ENCODE results near the gene TUFT1.
"Not testable (repeated sequence)": the region's sequence is repeated elsewhere in the genome, so short reads cannot be mapped to it uniquely, and the experiment has no call there.

The TUFT1 gene

DNA sequence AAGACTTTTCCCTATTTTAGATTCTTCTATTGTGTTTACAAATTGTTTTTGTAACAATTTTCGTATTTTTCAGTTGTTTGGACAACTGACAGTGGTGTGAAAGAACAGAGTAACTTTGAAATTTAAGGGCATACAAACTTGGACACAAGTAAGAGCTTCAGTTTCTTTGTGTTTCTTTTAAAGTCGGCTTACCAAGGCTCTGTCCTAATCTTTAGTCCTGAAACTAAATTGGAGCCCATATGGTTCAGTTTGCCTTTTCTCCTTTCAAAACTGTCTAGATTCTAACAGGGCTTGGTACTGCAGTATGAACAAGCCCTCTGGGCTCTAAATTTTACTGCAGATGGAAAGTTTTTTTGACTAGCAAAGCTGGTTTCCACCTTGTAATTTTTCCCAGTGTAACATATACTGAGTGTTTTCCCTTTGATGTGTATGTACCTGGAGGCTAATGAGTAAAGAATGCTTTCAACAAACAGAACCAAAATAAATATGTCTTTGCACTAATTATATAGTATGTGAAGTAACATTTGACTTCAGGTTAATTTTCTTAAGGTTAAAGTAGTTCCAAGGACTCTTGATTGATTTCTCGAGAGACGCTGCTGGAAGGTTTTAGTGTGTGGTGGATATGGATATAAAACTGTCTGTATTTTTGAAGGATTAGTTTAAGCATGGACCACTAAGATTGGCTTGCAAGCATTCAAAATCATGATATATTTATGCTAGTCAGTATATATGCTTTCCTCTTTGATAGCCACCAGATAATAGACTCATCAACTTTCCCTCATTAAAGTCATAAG lies 75.8 kb downstream of the TUFT1 start:
- no peak for DNase-seq (ENCODE audit: low read depth in 2 of 2, low spot score in 1 of 2)

DNA sequence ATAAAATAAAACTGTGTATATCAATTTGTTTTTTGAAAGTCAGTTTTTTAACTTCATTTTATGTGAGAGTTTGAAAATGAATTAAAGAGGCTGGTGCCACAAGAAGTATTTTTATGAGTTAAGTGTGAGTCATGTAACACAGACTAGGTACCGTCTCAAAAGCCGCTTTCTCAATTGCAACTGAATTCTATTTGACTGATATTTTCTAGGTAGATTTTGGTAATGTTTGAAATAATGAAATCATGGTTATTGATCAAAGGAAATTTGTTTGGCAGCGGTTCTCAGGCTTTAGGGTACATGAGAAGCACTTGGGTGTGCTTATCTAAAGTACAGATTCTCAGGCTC lies 76.4 kb downstream of the TUFT1 start:
- DNase-seq (ENCODE audit: low read depth in 2 of 2, low spot score in 1 of 2) = no peak

DNA sequence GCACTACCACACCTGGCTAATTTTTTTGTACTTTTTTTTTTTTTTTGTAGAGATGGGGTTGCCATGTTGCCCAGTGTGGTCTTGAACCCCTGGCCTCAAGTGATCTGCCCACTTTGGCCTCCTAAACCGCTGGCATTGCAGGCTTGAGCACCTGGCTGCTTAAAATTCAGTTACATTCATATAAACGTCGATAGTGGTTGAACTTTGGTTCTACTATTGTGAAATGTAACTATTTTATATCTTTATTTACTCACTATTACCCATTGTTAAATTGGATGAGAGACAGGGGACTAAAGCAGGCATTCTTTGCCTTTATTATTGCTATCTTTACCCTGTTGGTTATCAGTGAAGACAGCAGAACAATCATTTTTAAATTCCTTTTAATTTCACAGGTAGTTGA lies 77.9 kb downstream of the TUFT1 start:
- no peak for DNase-seq (ENCODE audit: low read depth in 2 of 2, low spot score in 1 of 2)

DNA sequence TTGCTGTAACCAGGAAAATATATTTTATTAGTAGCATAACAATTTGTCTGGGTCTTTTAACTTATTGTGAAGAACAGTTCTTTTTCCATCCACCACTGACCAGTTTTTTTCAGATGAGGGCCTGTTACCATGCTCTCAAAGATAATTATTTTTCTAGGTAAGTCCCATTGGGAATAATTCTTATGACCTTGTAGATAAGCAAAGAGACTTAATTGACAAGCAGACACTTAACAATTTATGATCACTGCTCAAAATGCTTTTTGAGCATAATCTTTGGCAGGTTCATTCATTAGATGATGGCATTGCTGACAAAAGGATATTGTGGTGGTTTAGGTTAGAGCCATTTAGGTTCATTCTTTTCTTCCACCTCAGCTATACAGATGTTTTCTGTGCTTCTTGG lies 78.4 kb downstream of the TUFT1 start:
- DNase-seq (ENCODE audit: low read depth in 2 of 2, low spot score in 1 of 2) = no peak

DNA sequence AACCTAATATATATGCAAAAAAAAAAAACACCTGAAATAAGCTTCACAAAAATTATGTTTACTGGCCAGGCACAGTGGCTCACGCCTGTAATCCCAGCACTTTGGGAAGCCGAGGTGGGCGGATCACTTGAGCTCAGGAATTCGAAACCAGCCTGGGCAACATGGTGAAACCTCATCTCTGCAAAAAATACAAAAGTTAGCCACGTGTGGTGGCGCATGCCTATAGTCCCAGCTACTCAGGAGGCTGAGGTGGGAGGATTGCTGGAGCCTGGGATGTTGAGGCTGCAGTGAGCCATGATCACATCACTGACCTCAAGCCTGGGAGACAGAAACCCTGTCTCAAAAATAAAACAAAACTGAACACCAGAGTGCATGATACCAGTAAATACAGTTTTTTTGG lies 78.9 kb downstream of the TUFT1 start:
- DNase-seq (ENCODE audit: low read depth in 2 of 2, low spot score in 1 of 2) = not testable (repeated sequence)

DNA sequence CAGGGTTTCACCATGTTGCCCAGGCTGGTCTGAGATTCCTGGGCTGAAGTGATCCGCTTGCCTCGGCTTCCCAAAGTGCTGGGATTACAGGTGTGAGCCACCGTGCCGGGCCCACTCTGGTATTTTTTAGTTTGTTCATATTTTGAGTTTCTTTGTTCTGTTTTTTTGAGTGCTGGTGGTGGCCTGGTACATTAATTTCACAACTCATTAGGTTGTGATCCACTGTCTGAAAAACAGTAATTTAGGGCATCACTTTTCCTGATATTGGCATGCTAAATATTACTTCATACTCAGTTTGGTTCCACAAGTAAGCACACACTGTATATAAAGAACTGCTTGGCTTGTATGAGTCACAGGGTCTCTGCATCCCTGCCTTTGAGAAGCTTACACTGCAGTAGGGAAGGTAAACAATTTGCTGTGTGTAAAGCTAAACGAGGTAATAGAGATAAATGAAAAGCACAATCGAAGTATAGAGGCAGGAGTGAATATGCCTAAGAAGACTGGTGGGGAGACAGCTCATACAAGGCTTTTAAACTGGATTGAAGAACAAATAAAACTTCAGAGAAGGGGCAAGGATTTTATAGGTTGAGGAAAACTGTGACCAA lies 79.5 kb downstream of the TUFT1 start:
- DNase-seq (ENCODE audit: low read depth in 2 of 2, low spot score in 1 of 2) = no peak

DNA sequence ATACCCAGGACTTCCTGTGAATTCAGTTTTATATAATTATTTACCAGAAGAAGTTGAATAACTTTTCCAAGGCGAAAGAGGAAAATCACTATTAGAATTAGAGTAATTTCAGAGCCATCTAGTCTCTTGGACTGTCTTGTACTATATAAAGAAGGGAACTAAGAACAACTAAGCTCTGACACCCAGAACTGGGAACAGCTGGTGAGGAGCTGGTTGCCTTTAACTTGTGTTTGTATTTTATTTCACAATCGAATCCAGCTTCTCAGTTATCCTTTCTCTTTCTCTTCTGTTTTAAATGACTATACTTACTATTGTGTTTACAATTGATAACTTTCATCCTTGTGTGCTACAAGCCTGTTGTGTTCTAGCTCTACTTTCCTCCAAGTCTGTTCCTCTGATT lies 80.2 kb downstream of the TUFT1 start:
- DNase-seq (ENCODE audit: low read depth in 2 of 2, low spot score in 1 of 2) = no peak

DNA sequence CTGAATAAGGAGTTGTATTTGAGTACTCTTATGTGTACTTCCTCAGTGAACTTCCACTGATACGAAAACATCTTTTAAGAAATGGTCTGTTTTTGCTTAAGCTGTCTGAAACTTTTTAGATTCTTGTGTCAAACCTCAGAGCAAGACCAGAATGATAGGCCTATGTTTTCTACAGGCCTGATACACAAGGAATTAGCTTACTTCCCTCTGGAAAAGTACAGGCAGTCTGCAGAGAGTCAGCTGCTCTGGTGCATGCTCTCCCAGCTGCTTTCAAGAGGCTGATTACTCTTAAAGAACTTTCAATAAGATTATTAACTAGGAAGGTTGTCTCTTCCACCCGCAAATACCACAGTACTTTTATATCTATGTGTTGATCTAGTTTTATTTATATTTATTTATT lies 81.2 kb downstream of the TUFT1 start:
- no peak for DNase-seq (ENCODE audit: low read depth in 2 of 2, low spot score in 1 of 2)

DNA sequence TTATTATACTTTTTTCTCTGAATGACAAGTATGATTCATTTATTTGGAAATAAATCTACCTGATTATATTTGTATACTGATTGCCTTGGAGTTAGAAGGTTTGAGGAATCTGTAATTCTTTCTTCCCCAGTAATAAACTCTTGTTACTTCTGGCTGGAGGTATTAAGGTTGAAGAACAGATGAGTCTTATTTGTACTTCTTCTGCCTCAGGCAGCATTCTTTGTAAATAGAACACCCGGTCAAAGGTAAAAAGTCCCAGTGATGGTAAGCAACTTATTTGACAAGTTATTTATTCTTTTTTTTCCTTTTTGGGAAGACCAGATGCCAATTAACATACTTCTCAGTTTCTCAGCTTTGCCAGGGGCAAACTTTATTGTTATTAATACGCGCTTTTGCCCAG lies 84.7 kb downstream of the TUFT1 start:
- no peak for DNase-seq (ENCODE audit: low read depth in 2 of 2, low spot score in 1 of 2)

DNA sequence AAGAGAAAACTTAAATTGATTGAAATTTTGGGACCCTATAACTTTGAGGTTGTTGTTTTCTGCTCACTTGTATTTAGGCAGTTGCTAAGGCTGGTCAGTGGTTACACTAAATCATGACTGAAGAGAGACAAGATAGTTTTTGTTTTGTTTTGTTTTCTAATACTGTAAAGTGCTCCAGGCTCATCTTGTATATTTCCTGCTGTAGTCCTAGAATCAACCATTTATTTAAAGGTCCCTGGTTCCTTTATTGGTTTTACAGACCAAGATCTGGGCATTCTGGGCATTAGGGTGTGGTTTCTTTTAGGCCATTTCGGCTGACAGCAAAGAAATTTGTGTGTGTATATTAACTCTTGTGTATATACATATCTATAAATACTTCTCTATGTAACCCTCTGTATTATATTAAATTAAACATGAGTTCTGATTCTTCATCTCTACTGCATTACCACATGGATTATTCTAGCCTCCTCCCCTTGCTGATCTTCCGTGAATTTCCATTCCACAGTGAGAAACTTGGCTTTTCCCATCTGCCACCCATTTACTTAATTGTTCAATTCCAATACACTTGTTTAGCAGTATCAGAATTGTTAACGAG lies 86.7 kb downstream of the TUFT1 start:
- no peak for DNase-seq (ENCODE audit: low read depth in 2 of 2, low spot score in 1 of 2)

DNA sequence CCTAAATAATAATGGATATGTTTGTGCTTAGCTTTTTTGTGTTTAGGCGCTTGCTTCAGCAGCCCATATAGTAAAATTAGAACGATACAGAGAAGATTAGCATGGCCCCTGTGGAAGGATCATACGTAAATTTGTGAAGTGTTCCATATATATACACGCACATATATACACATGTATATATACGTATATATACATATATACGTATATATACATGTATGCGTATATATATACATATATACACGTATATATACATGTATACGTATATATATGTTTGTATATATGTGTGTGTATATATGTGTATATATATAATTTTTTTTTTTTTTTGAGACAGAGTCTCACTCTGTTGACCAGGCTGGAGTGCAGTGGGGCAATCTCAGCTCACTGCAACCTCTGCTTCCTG lies 89.2 kb downstream of the TUFT1 start:
- DNase-seq (ENCODE audit: low read depth in 2 of 2, low spot score in 1 of 2) = no peak
